Right atrium auricular region (tissue), 2 donors: ENCODE measurements around the gene FCN3. TPM values are rescaled to one million over a fixed set of nuclear protein-coding genes. Genes with fewer than 3 reads are reported as not detected.
"Not testable (repeated sequence)": the region's sequence is repeated elsewhere in the genome, so short reads cannot be mapped to it uniquely, and the experiment has no call there.

Source experiments
- DNase-seq: peaks from one replicate; pipeline ENCODE4 v3.0.0-alpha.2; 2019; ENCODE audit warnings: low spot score
- H3K27ac ChIP-seq, 2 donors: fragments of 200-600 bp; sonication (generic); 1 replicate in 1 of 2; 2 replicates in 1 of 2; pipeline ENCODE4 v1.5.1; 2016 to 2019
- H3K27me3 ChIP-seq, 2 donors: fragments of 200-600 bp; sonication (generic); one replicate each; pipeline versions ENCODE4 v1.5.1 to v1.6.0; 2017 to 2019
- H3K36me3 ChIP-seq: fragments of 200-600 bp; sonication (generic); one replicate; pipeline ENCODE4 v1.5.1; 2016
- H3K4me1 ChIP-seq, 2 donors: fragments of 200-600 bp; sonication (generic); one replicate each; pipeline versions ENCODE4 v1.5.1 to v1.6.0; 2017 to 2019
- H3K4me3 ChIP-seq, 2 donors: fragments of 200-600 bp; sonication (generic); 1 replicate in 1 of 2; 2 replicates in 1 of 2; pipeline ENCODE4 v1.5.1; 2017 to 2019; ENCODE audit warnings: mild to moderate bottlenecking in 1 of 2, moderate library complexity in 1 of 2
- H3K9me3 ChIP-seq, 2 donors: fragments of 200-600 bp; sonication (generic); one replicate each; pipeline ENCODE4 v1.5.1; 2019
- CTCF ChIP-seq, 2 donors: fragments of 200-600 bp; sonication (generic); IDR thresholded peaks; one replicate each; pipeline ENCODE4 v1.5.1; 2019; ENCODE audit warnings: antibody characterized with exemption in 2 of 2
- total RNA-seq, 2 donors: library from RNA; depleted of rRNA; stranded (reverse); fragments of >200 nt; gene quantifications; one replicate each; pipeline ENCODE4 v1.1.0, GENCODE V29; 2016

The FCN3 gene
- total RNA-seq, 2 donors from 2014 or later: 21.1 to 36.6 TPM

GRCh38 chr1:27388337-27389005 is 13.8 kb upstream of the FCN3 start:
- Histone ChIP-seq H3K9me3 (no peaks in the 10 kb centered on the region), H3K4me3 (no peak overlapping the region), H3K4me1 (peaks cover 0 to 27% of the 10 kb centered on the region in 2 donors), H3K36me3 (no peaks in the 10 kb centered on the region), H3K27ac (peak overlapping the region; percentile 35 to 41), H3K27me3 (no peaks in the 10 kb centered on the region)
- peak; percentile 76 for DNase-seq
- peak; percentile 87 to 93 for TF ChIP-seq CTCF (IDR thresholded peaks at IDR 0.05)

GRCh38 chr1:27384797-27385196 is 10.2 kb upstream of the FCN3 start:
- not testable (repeated sequence) for H3K27me3 ChIP-seq, DNase-seq, H3K27ac ChIP-seq, H3K36me3 ChIP-seq, H3K4me3 ChIP-seq, H3K9me3 ChIP-seq
- peaks cover 0 to 21% of the 10 kb centered on the region in 2 donors for H3K4me1 ChIP-seq

GRCh38 chr1:27383661-27384060 is 9.0 kb upstream of the FCN3 start:
- no peaks in the 10 kb centered on the region for H3K36me3 ChIP-seq
- no peak for DNase-seq
- H3K4me1 ChIP-seq: peaks cover 0 to 20% of the 10 kb centered on the region in 2 donors
- H3K27me3 ChIP-seq: no peaks in the 10 kb centered on the region
- no peaks in the 10 kb centered on the region for H3K9me3 ChIP-seq
- no peak overlapping the region for H3K4me3 ChIP-seq
- H3K27ac ChIP-seq: no peak overlapping the region
- no peak for TF ChIP-seq CTCF (IDR thresholded peaks at IDR 0.05)

- Histone ChIP-seq H3K4me3 (no peak within 1 kb of the TSS), H3K27me3 (no peaks in the 10 kb centered on the region), H3K9me3 (no peaks in the 10 kb centered on the region), H3K4me1 (peaks cover 0 to 17% of the 10 kb centered on the region in 2 donors), H3K36me3 (no peaks in the 10 kb centered on the region), H3K27ac (no peak within 1 kb of the TSS)
- TF ChIP-seq CTCF (IDR thresholded peaks at IDR 0.05): no peak
- no peak for DNase-seq
These were observed 8.5 kb upstream of the FCN3 start, which contains the start of gene CD164L2 for GRCh38 chr1:27383039-27383605. CD164L2 (minus strand) TSS chr1:27383333; CDS start chr1:27383239, 94 bp downstream.

GRCh38 chr1:27381969-27382762 is 7.5 kb upstream of the FCN3 start:
- Histone ChIP-seq H3K36me3 (no peaks in the 10 kb centered on the region), H3K9me3 (no peaks in the 10 kb centered on the region), H3K4me1 (peaks cover 0 to 17% of the 10 kb centered on the region in 2 donors), H3K4me3 (no peak overlapping the region), H3K27me3 (no peaks in the 10 kb centered on the region), H3K27ac (no peak overlapping the region)
- TF ChIP-seq CTCF (IDR thresholded peaks at IDR 0.05): no peak
- DNase-seq: no peak
